Measurements from ENCODE around the gene CCDC188. TPM values are rescaled to one million over a fixed set of nuclear protein-coding genes. Genes with fewer than 3 reads are reported as not detected.

Gene CCDC188
- total and polyA plus RNA-seq, 7 experiments from 2014 or later, result not detected

DNA sequence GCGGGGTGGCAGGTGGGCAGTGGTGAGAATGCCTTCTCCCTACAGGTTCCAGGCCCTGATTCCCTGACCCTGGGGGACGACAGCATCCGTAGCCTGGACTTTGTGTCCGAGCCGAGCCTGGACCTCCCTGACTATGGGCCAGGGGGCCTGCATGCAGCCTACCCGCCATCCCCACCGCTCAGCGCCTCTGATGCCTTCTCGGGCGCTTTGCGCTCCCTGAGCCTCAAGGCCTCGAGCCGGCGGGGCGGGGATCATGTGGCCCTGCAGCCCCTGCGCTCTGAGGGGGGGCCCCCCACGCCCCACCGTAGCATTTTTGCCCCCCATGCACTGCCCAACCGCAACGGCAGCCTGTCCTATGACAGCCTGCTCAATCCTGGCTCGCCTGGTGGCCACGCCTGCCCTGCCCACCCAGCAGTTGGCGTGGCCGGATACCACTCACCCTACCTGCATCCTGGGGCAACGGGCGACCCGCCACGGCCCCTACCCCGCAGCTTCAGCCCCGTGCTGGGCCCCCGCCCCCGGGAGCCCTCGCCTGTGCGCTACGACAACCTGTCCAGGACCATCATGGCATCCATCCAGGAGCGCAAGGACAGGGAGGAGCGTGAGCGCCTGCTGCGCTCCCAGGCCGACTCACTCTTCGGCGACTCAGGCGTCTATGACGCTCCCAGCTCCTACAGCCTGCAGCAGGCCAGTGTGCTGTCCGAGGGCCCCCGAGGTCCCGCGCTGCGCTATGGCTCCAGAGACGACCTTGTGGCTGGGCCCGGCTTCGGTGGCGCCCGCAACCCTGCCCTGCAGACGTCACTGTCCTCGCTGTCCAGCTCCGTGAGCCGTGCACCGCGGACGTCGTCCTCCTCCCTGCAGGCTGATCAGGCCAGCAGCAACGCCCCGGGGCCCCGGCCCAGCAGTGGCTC lies 7.9 kb downstream of the CCDC188 start:
- Mint-ChIP-seq H3K4me3 (no peak overlapping the region), H3K27me3 (no peaks in the 10 kb centered on the region)
- peaks cover 0 to 58% (median 0%) of the 10 kb centered on the region in 3 experiments for H3K36me3 ChIP-seq (ENCODE audit: control insufficient read depth in 2 of 3, insufficient read depth in 3 of 3, low read length in 3 of 3)

DNA sequence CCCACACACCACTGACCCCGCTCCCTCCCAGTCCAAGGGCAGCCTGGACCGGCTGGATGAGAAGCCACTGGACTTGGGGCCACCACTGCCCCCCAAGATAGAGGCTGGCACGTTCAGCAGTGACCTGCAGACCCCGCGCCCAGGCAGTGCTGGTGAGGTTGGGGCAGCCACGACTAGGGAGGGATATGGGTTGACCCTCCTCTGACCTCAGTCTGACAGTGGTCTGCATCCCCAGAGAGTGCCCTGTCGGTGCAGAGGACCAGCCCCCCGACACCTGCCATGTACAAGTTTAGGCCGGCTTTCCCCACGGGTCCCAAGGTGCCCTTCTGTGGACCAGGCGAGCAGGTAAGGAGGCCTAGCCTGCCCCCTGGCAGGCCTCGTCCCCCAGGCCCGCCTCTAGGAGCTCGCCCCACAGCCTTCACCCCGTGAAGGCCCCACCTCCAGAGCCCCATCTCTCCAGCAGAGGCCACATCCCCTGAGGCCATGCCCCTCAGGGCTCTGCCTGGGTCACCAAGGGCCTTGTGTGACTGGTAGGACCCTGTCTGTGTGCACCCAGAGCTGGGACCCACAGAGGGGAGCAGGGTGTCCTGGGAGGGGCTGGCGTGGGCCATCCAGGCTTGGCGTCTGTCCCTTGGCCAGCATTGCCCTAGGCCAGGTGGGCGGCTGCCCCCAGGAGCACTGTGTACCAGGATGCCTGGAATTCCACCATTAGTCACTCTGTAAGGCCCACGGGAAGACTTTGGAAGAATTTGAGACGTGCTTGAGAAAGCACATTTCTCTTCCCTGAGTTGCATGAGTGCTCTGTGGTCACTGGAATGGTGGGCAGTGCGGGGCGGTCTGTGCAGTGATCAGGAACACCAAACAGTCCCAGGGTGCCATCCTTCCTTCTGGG lies 9.4 kb downstream of the CCDC188 start:
- no peak for ATAC-seq
- H3K4me1 ChIP-seq (ENCODE audit: control insufficient read depth in 2 of 2, insufficient read depth in 2 of 2, low read length in 2 of 2), result no peaks in the 10 kb centered on the region

More for the DNA sequence above, 7.9 kb downstream of the CCDC188 start:
- DNase-seq (no peak), ATAC-seq (no peak)
- Histone ChIP-seq H3K4me3 (ENCODE audit: low read length) (no peak overlapping the region), H3K4me1 (ENCODE audit: control insufficient read depth in 2 of 2, insufficient read depth in 2 of 2, low read length in 2 of 2) (no peaks in the 10 kb centered on the region), H3K27me3 (ENCODE audit: control insufficient read depth in 2 of 2, insufficient read depth in 2 of 2, low read length in 2 of 2) (no peaks in the 10 kb centered on the region), H3K9me3 (ENCODE audit: control insufficient read depth in 2 of 3, low read length in 3 of 3) (no peaks in the 10 kb centered on the region), H3K27ac (ENCODE audit: low read depth, low read length) (no peak overlapping the region)
- intact Hi-C loops (cut with micrococcal nuclease), result no loop called here
- POLR2A ChIA-PET, result no interaction called here
- CTCF ChIA-PET, result no interaction called here
- H3K9me3 Mint-ChIP-seq, result no peaks in the 10 kb centered on the region
- peaks cover 0 to 8% (median 0%) of the 10 kb centered on the region in 5 donors for H3K36me3 Mint-ChIP-seq
- H3K27ac Mint-ChIP-seq, result no peak overlapping the region
- H3K4me1 Mint-ChIP-seq, result peaks cover 0 to 6% (median 2%) of the 10 kb centered on the region in 7 donors

DNA sequence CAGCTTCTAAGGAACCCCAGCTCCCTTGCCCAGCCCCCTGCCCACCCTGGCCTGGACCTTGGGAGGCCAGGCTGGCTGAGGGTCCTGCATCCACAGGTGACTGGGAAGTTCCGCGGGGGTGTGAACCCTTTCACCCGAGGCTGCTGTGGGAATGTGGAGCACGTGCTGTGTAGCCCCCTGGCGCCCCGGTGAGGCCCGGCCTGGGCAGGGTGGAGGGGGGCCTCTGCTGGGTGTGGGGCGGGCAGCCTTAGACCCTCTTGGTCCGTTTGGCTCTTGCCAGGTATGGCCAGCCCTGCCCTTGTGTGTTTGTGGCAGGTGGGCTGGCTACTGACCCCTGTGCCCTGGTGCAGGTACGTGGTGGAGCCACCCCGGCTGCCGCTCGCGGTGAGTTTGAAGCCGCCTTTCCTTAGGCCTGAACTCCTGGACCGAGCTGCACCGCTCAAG lies 10.3 kb downstream of the CCDC188 start:
- Histone ChIP-seq H3K4me3 (ENCODE audit: low read length) (no peak overlapping the region), H3K9me3 (ENCODE audit: control insufficient read depth in 2 of 3, low read length in 3 of 3) (no peaks in the 10 kb centered on the region), H3K27ac (ENCODE audit: low read depth, low read length) (no peak overlapping the region), H3K4me1 (ENCODE audit: control insufficient read depth in 2 of 2, insufficient read depth in 2 of 2, low read length in 2 of 2) (no peaks in the 10 kb centered on the region), H3K27me3 (ENCODE audit: control insufficient read depth in 2 of 2, insufficient read depth in 2 of 2, low read length in 2 of 2) (no peaks in the 10 kb centered on the region), H3K36me3 (ENCODE audit: control insufficient read depth in 2 of 3, insufficient read depth in 3 of 3, low read length in 3 of 3) (peaks cover 0 to 58% (median 0%) of the 10 kb centered on the region in 3 experiments)
- no peak for DNase-seq
- Mint-ChIP-seq H3K27ac (no peak overlapping the region), H3K9me3 (no peaks in the 10 kb centered on the region), H3K27me3 (no peaks in the 10 kb centered on the region), H3K4me1 (peaks cover 2 to 22% (median 15%) of the 10 kb centered on the region in 7 donors), H3K4me3 (no peak overlapping the region), H3K36me3 (peaks cover 0 to 8% (median 0%) of the 10 kb centered on the region in 5 donors)
- intact Hi-C loops (cut with micrococcal nuclease), result no loop called here
- CTCF ChIA-PET, result no interaction called here
- no peak for ATAC-seq
- POLR2A ChIA-PET, result interaction anchor here (0.8 kb wide), 1 partner anchor 80 kb away, joined by 3 read pairs; no protein-coding TSS in a partner anchor

More for the DNA sequence above, 9.4 kb downstream of the CCDC188 start:
- POLR2A ChIA-PET, result no interaction called here
- DNase-seq, result no peak
- CTCF ChIA-PET, result no interaction called here
- Mint-ChIP-seq H3K36me3 (peaks cover 0 to 8% (median 0%) of the 10 kb centered on the region in 5 donors), H3K9me3 (no peaks in the 10 kb centered on the region), H3K4me1 (peaks cover 0 to 18% (median 11%) of the 10 kb centered on the region in 7 donors), H3K4me3 (no peak overlapping the region), H3K27ac (no peak overlapping the region), H3K27me3 (no peaks in the 10 kb centered on the region)
- Histone ChIP-seq H3K36me3 (ENCODE audit: control insufficient read depth in 2 of 3, insufficient read depth in 3 of 3, low read length in 3 of 3) (peaks cover 0 to 58% (median 0%) of the 10 kb centered on the region in 3 experiments), H3K4me3 (ENCODE audit: low read length) (no peak overlapping the region), H3K27me3 (ENCODE audit: control insufficient read depth in 2 of 2, insufficient read depth in 2 of 2, low read length in 2 of 2) (no peaks in the 10 kb centered on the region), H3K27ac (ENCODE audit: low read depth, low read length) (no peak overlapping the region), H3K9me3 (ENCODE audit: control insufficient read depth in 2 of 3, low read length in 3 of 3) (no peaks in the 10 kb centered on the region)
- intact Hi-C loops (cut with micrococcal nuclease), result no loop called here

DNA sequence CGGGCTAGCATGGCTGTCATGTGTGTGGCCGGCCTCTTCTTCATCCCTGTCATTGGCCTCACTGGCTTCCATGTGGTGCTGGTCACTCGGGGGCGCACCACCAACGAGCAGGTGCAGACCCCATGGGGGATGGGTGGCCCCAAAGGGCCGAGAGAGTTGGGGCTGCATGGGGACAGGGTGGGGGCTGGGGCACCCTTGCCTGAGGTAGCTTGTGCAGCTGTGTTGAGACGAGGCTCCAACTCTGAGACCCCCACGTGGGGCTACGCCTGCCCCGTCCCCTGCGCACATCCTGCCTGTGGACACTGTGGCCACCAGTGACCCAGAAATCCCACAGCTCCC lies 10.8 kb downstream of the CCDC188 start:
- Histone ChIP-seq H3K9me3 (ENCODE audit: control insufficient read depth in 2 of 3, low read length in 3 of 3) (no peaks in the 10 kb centered on the region), H3K4me3 (ENCODE audit: low read length) (no peak overlapping the region), H3K27ac (ENCODE audit: low read depth, low read length) (no peak overlapping the region), H3K4me1 (ENCODE audit: control insufficient read depth in 2 of 2, insufficient read depth in 2 of 2, low read length in 2 of 2) (no peaks in the 10 kb centered on the region), H3K36me3 (ENCODE audit: control insufficient read depth in 2 of 3, insufficient read depth in 3 of 3, low read length in 3 of 3) (peaks cover 0 to 54% (median 0%) of the 10 kb centered on the region in 3 experiments), H3K27me3 (ENCODE audit: control insufficient read depth in 2 of 2, insufficient read depth in 2 of 2, low read length in 2 of 2) (no peaks in the 10 kb centered on the region)
- H3K27me3 Mint-ChIP-seq, result no peaks in the 10 kb centered on the region
- no peak for ATAC-seq
- POLR2A ChIA-PET, result interaction anchor here (0.8 kb wide), 1 partner anchor 79 kb away, joined by 3 read pairs; no protein-coding TSS in a partner anchor
- H3K9me3 Mint-ChIP-seq, result no peaks in the 10 kb centered on the region
- peaks cover 2 to 22% (median 15%) of the 10 kb centered on the region in 7 donors for H3K4me1 Mint-ChIP-seq
- H3K4me3 Mint-ChIP-seq, result no peak overlapping the region
- DNase-seq, result no peak
- intact Hi-C loops (cut with micrococcal nuclease), result no loop called here
- peaks cover 0 to 8% (median 0%) of the 10 kb centered on the region in 5 donors for H3K36me3 Mint-ChIP-seq
- CTCF ChIA-PET, result no interaction called here
- no peak overlapping the region for H3K27ac Mint-ChIP-seq

DNA sequence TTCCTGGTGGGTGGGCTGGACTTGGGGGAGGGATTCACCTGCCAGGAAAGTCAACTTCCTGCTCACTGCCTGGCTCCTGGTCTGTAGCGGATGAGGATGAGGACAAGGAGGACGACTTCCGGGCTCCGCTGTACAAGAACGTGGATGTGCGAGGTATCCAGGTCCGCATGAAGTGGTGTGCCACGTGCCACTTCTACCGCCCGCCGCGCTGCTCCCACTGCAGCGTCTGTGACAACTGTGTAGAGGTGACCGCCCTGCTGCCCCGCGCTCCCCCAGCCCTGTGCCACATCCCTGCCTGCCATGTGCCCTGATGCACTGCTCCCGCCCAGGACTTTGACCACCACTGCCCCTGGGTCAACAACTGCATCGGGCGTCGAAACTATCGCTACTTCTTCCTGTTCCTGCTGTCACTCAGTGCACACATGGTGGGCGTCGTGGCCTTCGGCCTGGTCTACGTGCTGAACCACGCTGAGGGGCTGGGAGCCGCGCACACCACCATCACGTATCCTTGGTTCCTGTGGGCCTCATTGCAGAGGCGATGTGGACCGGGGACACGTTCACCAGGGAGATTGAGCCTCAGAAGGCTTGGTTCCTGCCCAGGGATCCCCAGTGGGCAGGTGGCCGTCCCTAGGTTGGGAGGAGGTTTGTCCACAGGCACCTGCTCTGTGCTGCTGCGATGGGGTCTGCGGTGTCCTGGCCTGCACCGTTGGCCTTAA lies 11.3 kb downstream of the CCDC188 start:
- no peaks in the 10 kb centered on the region for H3K27me3 ChIP-seq (ENCODE audit: control insufficient read depth in 2 of 2, insufficient read depth in 2 of 2, low read length in 2 of 2)
- no peaks in the 10 kb centered on the region for H3K27me3 Mint-ChIP-seq
- H3K36me3 Mint-ChIP-seq, result peaks cover 0 to 8% (median 0%) of the 10 kb centered on the region in 5 donors
- no peak for ATAC-seq
- no peak overlapping the region for H3K27ac ChIP-seq (ENCODE audit: low read depth, low read length)
- intact Hi-C loops (cut with micrococcal nuclease), result no loop called here
- POLR2A ChIA-PET, result no interaction called here
- no peak overlapping the region for H3K4me3 Mint-ChIP-seq
- no peak for DNase-seq
- H3K9me3 ChIP-seq (ENCODE audit: control insufficient read depth in 2 of 3, low read length in 3 of 3), result no peaks in the 10 kb centered on the region
- CTCF ChIA-PET, result no interaction called here
- no peaks in the 10 kb centered on the region for H3K4me1 ChIP-seq (ENCODE audit: control insufficient read depth in 2 of 2, insufficient read depth in 2 of 2, low read length in 2 of 2)
- peaks cover 2 to 24% (median 15%) of the 10 kb centered on the region in 7 donors for H3K4me1 Mint-ChIP-seq
- H3K27ac Mint-ChIP-seq, result no peak overlapping the region
- peaks cover 0 to 50% (median 0%) of the 10 kb centered on the region in 3 experiments for H3K36me3 ChIP-seq (ENCODE audit: control insufficient read depth in 2 of 3, insufficient read depth in 3 of 3, low read length in 3 of 3)
- H3K9me3 Mint-ChIP-seq, result no peaks in the 10 kb centered on the region
- no peak overlapping the region for H3K4me3 ChIP-seq (ENCODE audit: low read length)

DNA sequence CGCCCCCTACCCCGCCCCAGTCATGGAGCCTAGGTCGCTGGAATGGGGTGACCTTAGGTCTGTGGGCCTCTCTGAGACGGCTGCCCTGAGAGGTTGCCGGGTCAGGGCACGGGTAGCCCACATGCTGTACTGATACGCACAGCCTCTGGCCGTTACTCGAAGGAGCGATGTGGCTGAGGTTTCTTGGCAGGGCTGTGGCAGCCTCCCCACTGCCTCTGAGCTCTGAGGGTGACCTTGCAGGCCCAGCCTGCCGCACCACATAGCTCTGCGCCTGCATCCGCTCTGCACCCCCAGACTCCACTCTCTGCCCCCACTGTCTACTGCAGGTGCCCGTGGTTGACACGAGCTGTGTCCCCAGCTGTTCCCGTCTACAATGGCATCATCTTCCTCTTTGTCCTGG lies 12.0 kb downstream of the CCDC188 start:
- Histone ChIP-seq H3K27ac (ENCODE audit: low read depth, low read length) (no peak overlapping the region), H3K36me3 (ENCODE audit: control insufficient read depth in 2 of 3, insufficient read depth in 3 of 3, low read length in 3 of 3) (peaks cover 0 to 45% (median 0%) of the 10 kb centered on the region in 3 experiments), H3K27me3 (ENCODE audit: control insufficient read depth in 2 of 2, insufficient read depth in 2 of 2, low read length in 2 of 2) (no peaks in the 10 kb centered on the region), H3K4me1 (ENCODE audit: control insufficient read depth in 2 of 2, insufficient read depth in 2 of 2, low read length in 2 of 2) (no peaks in the 10 kb centered on the region), H3K4me3 (ENCODE audit: low read length) (no peak overlapping the region), H3K9me3 (ENCODE audit: control insufficient read depth in 2 of 3, low read length in 3 of 3) (no peaks in the 10 kb centered on the region)
- no peaks in the 10 kb centered on the region for H3K9me3 Mint-ChIP-seq
- DNase-seq, result no peak
- no peak overlapping the region for H3K27ac Mint-ChIP-seq
- no peaks in the 10 kb centered on the region for H3K27me3 Mint-ChIP-seq
- H3K4me3 Mint-ChIP-seq, result no peak overlapping the region
- peaks cover 0 to 8% (median 0%) of the 10 kb centered on the region in 5 donors for H3K36me3 Mint-ChIP-seq
- ChIA-PET POLR2A (no interaction called here), CTCF (no interaction called here)
- intact Hi-C loops (cut with micrococcal nuclease), result no loop called here
- peaks cover 4 to 30% (median 16%) of the 10 kb centered on the region in 7 donors for H3K4me1 Mint-ChIP-seq
- no peak for ATAC-seq
